Cardiac fibroblast (primary cell): ENCODE results near the gene RAP1GDS1.

Experiments used
- DNase-seq, 2 donors: peaks; one replicate each; pipeline versions ENCODE4 v3.0.0 to v3.0.0-alpha.2; 2010; ENCODE audit warnings: low read depth in 2 of 2
- H3K4me3 ChIP-seq, 2 donors: replicated peaks in 1 of 2; 1 replicate in 1 of 2; 2 replicates in 1 of 2; pipeline ENCODE4 v1.5.1; 2011; ENCODE audit warnings: low read depth in 2 of 2, low read length in 2 of 2, mild to moderate bottlenecking in 2 of 2, moderate library complexity in 1 of 2
- TF ChIP-seq, protein P1 (sequence below): IDR thresholded peaks from one replicate; pipeline ENCODE4 v1.5.1; 2011; ENCODE audit warnings: low read depth, mild to moderate bottlenecking, low read length, inconsistent platforms

RAP1GDS1 gene

DNA sequence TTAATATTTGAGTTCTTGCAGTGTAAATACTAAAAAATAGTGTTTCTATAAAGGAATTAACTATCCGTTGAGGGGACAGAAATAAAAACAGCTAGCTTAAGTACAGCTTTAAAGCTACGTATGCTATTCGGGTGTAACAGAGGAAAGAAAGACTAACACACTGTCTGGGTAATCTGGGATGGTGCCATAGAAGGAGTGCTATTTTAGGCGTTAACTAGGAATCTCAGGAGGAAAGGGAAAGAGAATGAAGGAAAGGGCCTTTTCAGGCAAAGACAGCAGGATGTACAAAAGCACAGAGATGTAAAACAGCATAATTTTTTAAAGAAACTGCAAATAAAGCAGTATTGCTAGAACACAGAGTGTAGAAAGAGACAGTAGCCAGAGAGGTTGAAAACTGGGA lies 161.8 kb downstream of the RAP1GDS1 start:
- H3K4me3 ChIP-seq: no peak overlapping the region
- TF ChIP-seq, protein P1, sequence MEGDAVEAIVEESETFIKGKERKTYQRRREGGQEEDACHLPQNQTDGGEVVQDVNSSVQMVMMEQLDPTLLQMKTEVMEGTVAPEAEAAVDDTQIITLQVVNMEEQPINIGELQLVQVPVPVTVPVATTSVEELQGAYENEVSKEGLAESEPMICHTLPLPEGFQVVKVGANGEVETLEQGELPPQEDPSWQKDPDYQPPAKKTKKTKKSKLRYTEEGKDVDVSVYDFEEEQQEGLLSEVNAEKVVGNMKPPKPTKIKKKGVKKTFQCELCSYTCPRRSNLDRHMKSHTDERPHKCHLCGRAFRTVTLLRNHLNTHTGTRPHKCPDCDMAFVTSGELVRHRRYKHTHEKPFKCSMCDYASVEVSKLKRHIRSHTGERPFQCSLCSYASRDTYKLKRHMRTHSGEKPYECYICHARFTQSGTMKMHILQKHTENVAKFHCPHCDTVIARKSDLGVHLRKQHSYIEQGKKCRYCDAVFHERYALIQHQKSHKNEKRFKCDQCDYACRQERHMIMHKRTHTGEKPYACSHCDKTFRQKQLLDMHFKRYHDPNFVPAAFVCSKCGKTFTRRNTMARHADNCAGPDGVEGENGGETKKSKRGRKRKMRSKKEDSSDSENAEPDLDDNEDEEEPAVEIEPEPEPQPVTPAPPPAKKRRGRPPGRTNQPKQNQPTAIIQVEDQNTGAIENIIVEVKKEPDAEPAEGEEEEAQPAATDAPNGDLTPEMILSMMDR: no peak

DNA sequence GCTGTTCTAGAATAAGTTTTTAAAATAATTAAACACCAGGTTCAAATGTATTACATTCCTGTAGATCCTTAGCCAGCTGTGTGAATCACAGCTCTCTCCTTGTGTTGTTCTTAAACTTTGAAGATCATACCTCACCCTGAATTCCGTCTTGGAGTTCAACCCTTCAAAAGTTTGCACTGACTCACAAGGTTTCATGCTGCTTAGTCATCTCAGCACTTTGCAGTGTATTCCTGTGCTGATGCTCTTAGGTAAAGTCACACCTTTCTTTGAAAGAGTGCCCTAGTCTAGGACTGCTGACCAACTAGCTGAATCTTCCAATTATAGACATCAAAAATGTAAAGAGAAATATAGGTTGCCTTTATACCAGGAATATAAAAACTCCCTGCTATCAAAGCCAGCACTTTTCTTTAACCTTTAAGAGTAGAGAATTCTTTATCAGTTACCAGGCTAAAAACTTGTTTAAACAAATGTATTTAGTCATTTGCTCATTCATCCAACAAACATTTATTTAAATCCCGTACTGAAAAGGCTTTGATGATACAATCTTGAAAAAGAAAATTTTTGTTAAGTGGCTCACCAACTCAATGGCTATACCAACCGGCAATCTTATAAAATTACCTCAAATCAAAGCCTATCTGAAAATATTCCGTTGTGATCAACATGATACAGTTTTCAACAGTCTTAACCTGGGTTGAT lies 169.7 kb downstream of the RAP1GDS1 start:
- TF ChIP-seq, protein P1: no peak
- DNase-seq: peak; percentile 36 to 92
- no peak overlapping the region for H3K4me3 ChIP-seq

More for the DNA sequence above, 161.8 kb downstream of the RAP1GDS1 start:
- no peak for DNase-seq

DNA sequence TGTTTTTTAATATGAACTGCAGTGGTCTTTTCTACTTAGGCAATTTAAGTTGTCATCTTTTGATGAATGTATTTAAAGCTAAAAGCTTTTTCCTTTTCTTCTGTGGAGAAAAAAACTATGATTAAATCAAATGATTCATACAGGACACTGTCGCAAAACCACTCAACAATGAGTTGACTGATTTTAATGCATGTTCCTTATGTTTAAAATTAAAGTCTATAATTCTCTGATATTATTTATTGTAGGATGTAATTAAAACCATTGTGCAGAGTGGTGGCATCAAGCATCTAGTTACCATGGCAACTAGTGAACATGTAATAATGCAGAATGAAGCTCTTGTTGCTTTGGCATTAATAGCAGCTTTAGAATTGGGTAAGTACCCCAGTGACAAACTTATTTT lies 172.5 kb downstream of the RAP1GDS1 start:
- TF ChIP-seq, protein P1: no peak
- no peak overlapping the region for H3K4me3 ChIP-seq
- no peak for DNase-seq

DNA sequence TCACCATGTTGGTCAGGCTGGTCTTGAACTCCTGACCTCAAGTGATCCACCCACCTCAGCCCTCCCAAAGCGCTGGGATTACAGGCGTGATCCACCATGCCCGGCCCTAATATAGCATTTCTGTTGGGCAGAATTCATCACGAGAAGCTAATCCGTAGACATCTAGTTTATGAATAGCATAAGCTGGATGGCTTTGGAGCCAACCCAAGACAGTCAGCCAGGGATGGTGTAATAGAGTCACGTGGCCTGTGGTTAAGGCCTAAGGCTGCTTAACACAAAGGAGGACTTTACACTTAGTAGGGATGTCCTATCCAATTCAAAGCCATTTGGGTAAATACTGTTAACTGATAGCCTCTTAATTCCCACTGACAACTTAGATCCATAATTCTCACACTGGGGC lies 173.6 kb downstream of the RAP1GDS1 start:
- DNase-seq: no peak
- H3K4me3 ChIP-seq: no peak overlapping the region
- TF ChIP-seq, protein P1: no peak

DNA sequence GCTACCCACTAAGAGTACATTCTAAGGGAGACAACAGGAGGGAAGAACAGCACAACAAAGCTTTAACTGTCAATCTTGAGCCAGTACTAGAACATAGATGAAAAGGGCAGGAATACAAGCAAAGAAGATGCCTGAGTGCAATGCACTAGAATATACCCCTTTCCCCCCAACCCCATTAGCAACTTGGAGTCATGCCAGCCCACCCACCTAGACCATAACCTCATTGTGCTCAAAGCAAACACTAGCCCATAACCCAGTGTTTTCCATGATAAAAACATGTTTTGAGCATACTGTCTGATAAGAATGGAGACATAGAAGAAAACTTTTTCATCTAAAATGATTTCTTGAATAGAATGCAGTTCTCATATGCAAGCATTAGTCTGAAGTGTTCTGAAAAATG lies 183.2 kb downstream of the RAP1GDS1 start:
- H3K4me3 ChIP-seq: no peak overlapping the region
- TF ChIP-seq, protein P1: no peak
- no peak for DNase-seq

DNA sequence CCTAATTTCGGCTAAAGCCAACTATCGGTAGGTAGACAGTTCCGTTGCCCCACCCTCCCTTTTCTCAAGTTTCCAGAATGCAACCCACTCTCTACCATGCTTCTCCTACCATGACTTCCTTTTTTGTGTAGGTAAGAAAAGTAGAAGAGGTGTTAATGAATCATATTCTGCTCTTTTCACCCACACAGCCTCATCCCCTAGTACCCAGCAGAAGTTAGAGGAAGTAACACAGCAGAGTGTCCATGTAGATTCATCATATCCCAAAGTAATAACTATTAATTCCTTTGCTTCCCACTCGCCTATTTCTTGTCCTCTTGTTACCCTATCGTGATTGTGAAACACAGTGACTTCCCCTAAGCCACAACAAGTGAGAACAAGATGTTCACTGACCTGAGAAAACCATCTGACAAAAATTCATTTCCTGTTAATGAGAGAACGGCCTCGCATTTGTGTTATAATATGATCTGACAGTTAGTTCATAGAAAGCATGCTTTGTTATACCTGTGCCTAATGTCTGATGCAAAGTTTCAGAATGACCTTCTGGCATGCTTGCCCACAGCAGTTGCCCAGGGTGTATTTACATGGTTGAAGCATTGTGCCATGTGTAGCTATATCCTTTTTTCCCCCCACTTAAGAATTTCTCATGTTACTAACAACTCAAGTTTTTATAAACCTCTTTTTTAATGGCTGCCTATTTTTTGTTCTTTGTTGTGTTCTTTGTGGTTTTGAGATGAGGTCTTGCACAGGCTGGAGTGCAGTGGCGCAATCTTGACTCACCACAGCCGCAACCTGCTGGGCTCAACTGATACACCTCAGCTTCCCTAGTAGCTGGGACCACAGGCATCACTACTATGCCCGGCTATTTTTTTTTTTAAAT lies 185.6 kb downstream of the RAP1GDS1 start:
- no peak overlapping the region for H3K4me3 ChIP-seq
- peak; percentile 59 to 64 for DNase-seq

More for the DNA sequence above, 185.6 kb downstream of the RAP1GDS1 start:
- TF ChIP-seq, protein P1: no peak
